Stimulated activated naive B cell treated with anti-CD40 and anti-IgM and Interleukin-4, amounts not matched to agents 10 μg/mL and 1 μg/mL and 100 μg/mL, for 72 hours (primary cell): ENCODE results near the gene OMP.
"Not testable (repeated sequence)": the region's sequence is repeated elsewhere in the genome, so short reads cannot be mapped to it uniquely, and the experiment has no call there.

Experiments used
- ATAC-seq, 2 donors: fragments of 150-1000 bp; cut with Tn5 transposase; replicated peaks; 2 replicates each; pipeline ENCODE4 v1.10.0; 2021; ENCODE audit warnings: moderate library complexity in 1 of 2
- DNase-seq: peaks from one replicate; pipeline ENCODE4 v3.0.0; 2021
- H3K27ac Mint-ChIP-seq: one replicate; pipeline ENCODE4 v1.8.0; 2022; ENCODE audit warnings: mild to moderate bottlenecking, mixed read lengths
- H3K27me3 Mint-ChIP-seq, 2 donors: one replicate each; pipeline ENCODE4 v1.8.0; 2022; ENCODE audit warnings: mixed read lengths in 2 of 2
- H3K36me3 Mint-ChIP-seq, 2 donors: one replicate each; pipeline ENCODE4 v1.8.0; 2022; ENCODE audit warnings: mixed read lengths in 2 of 2, mild to moderate bottlenecking in 1 of 2
- H3K4me1 Mint-ChIP-seq, 2 donors: one replicate each; pipeline ENCODE4 v1.8.0; 2022; ENCODE audit warnings: mixed read lengths in 2 of 2, mild to moderate bottlenecking in 1 of 2
- H3K4me3 Mint-ChIP-seq, 2 donors: one replicate each; pipeline ENCODE4 v1.8.0; 2022; ENCODE audit warnings: mild to moderate bottlenecking in 2 of 2, mixed read lengths in 2 of 2, moderate library complexity in 1 of 2
- H3K9me3 Mint-ChIP-seq, 2 donors: one replicate each; pipeline ENCODE4 v1.8.0; 2022; ENCODE audit warnings: mixed read lengths in 2 of 2, mild to moderate bottlenecking in 1 of 2

Gene OMP

DNA sequence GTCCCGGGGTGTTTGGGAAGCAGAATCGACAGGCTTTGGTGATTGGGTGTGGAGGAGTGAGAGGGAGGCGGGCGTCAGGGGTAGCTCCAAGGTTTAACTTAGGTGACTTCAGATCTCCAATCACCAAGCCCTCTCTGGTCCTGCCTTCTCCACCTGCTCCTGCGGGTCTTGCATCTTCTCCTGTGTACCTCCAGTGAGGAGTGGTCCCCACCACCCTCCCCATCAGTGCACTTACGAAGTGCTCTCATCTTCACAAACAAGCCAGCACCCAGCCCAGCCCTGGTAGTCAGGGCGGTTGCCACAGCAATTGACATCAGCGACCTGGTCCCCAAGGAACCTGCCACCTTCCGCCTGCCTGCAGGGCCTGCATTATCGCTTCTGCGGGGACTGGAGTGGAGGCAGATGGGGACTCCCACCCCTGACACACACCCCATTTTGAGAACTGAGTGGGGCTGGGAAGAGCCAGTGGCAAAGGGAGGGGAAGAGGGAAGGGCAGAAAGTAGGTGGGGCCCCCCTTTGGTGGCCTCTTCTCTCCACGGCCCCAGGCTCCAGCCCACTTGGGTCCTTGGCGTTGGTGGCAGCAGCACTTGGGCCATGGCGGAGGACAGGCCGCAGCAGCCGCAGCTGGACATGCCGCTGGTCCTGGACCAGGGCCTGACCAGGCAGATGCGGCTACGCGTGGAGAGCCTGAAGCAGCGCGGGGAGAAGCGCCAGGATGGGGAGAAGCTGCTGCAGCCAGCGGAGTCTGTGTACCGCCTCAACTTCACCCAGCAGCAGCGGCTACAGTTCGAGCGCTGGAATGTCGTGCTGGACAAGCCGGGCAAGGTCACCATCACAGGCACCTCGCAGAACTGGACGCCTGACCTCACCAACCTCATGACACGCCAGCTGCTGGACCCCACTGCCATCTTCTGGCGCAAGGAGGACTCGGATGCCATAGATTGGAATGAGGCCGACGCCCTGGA lies at the start of gene OMP:
Gene OMP (plus strand): TSS at position 595 of the 965 bp plus-strand sequence. CDS start 0 bp downstream, at position 595.
- ATAC-seq (no peak), DNase-seq (no peak)
- Mint-ChIP-seq H3K27ac (no peak within 1 kb of the TSS), H3K27me3 (peaks cover 0 to 9% of the 10 kb centered on the region in 2 donors), H3K36me3 (no peaks in the 10 kb centered on the region), H3K4me3 (no peak within 1 kb of the TSS), H3K9me3 (peaks cover 0 to 1% of the 10 kb centered on the region in 2 donors), H3K4me1 (no peaks in the 10 kb centered on the region)

DNA sequence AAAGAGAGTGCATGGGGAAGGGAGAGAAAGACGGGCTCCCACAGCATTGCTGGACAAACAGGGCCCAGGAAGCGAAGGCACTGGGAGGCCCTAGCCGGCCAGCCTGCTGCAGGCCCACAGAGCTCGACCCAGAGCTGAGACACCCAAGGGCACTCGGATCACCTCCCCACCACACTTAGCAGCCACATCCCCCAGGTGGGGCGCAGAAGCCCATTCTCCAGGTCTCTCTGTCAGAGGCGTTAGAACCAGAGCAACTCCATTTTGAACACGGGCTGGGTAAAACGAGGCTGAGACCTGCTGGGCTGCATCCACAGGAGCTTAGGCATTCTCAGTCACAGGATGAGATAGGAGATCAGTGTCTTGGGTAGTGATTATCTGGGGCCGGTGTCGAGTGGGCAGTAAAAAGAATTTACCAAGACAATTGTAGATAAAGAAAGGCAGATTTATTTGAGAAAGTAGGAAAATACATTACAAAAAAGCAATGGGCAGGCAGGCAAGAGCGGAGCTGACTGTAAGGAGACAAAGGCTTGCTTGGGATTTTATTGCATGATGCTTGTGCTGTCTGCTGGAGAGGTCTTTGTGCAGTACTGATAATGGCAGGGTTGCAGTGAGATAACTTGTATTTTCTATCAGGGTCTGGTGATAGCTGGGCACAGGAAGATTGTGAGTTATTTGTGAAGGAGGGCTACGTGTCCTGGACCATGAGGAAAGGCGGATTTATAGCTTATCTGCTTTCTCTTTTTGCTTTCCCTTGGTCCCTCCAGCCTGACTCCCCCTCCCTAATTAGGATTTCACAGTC lies 49.2 kb upstream of the OMP start:
- H3K27me3 Mint-ChIP-seq = peaks cover 12 to 23% of the 10 kb centered on the region in 2 donors
- no peak overlapping the region for H3K27ac Mint-ChIP-seq
- no peak for DNase-seq
- no peaks in the 10 kb centered on the region for H3K4me1 Mint-ChIP-seq
- peaks cover 4 to 8% of the 10 kb centered on the region in 2 donors for H3K9me3 Mint-ChIP-seq
- H3K36me3 Mint-ChIP-seq = peaks cover 4 to 9% of the 10 kb centered on the region in 2 donors
- no peak for ATAC-seq
- no peak overlapping the region for H3K4me3 Mint-ChIP-seq

GRCh38 chr11:77054084-77054483 lies 48.6 kb upstream of the OMP start:
- no peak for ATAC-seq
- Mint-ChIP-seq H3K4me1 (no peaks in the 10 kb centered on the region), H3K36me3 (peaks cover 4 to 9% of the 10 kb centered on the region in 2 donors)

DNA sequence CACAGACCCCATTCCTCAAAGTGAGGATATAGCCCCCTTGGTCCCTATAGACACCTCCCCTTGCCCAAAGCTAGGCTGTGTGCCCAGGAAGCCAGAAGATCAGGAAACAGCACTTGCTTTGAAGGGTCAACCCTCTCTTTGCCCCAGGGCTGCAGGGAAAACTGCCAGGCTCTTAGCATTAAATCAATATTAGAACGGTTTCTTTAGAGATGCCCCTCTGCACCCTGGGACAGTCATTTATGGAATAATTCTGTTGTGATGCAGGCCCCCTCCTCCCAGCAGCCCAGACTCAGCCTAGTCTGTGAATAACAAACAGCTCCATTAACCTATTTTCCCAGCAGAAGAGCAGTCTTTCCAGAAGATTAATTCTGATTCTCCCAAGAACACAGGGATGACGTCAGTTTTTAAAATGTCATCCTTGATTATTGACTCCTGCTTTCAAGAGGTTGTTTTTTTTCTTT lies 47.5 kb upstream of the OMP start:
- Mint-ChIP-seq H3K9me3 (peaks cover 4 to 8% of the 10 kb centered on the region in 2 donors), H3K27ac (no peak overlapping the region), H3K36me3 (peaks cover 4 to 9% of the 10 kb centered on the region in 2 donors), H3K4me3 (no peak overlapping the region), H3K27me3 (peaks cover 16 to 34% of the 10 kb centered on the region in 2 donors), H3K4me1 (no peaks in the 10 kb centered on the region)
- DNase-seq (no peak), ATAC-seq (no peak)

More at GRCh38 chr11:77054084-77054483, 48.6 kb upstream of the OMP start:
- Mint-ChIP-seq H3K9me3 (peaks cover 4 to 8% of the 10 kb centered on the region in 2 donors), H3K27me3 (peaks cover 12 to 27% of the 10 kb centered on the region in 2 donors), H3K4me3 (no peak overlapping the region), H3K27ac (no peak overlapping the region)
- DNase-seq = no peak

GRCh38 chr11:77055913-77056312 lies 46.7 kb upstream of the OMP start:
- H3K27me3 Mint-ChIP-seq = peaks cover 16 to 42% of the 10 kb centered on the region in 2 donors
- H3K27ac Mint-ChIP-seq = no peak overlapping the region
- ATAC-seq = no peak
- no peak overlapping the region for H3K4me3 Mint-ChIP-seq
- no peak for DNase-seq
- peaks cover 4 to 9% of the 10 kb centered on the region in 2 donors for H3K36me3 Mint-ChIP-seq
- H3K9me3 Mint-ChIP-seq = peaks cover 4 to 8% of the 10 kb centered on the region in 2 donors
- no peaks in the 10 kb centered on the region for H3K4me1 Mint-ChIP-seq

DNA sequence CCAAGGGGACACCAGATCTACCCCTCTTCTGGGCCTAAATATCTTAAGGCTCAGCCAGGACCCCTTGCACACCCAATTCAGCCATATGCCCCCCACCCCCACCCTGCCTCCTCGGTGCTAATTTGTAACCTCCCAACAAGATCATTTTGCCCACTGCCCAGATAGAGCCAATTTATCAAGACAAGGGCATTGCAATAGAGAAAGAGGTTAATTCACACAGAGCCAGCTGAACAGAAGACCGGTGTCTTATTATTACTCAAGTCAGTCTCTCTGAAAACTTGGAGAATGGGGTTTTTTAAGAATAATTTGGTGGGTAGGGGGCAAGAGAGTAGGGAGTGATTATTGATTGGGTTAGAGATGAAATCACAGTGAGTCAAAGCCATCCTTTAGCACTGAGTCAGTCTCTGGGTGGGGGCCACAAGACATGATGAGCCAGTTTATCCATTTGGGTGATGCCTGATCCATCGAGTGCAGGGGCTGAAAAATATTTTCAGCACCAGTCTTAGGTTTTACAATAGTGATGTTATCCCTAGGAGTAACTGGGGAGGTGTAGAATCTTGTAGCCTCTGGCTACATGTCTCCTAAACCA lies 45.7 kb upstream of the OMP start:
- ATAC-seq (no peak), DNase-seq (no peak)
- Mint-ChIP-seq H3K27ac (no peak overlapping the region), H3K36me3 (peaks cover 4 to 9% of the 10 kb centered on the region in 2 donors), H3K4me1 (no peaks in the 10 kb centered on the region), H3K27me3 (peaks cover 16 to 42% of the 10 kb centered on the region in 2 donors), H3K9me3 (peaks cover 4 to 8% of the 10 kb centered on the region in 2 donors), H3K4me3 (no peak overlapping the region)

DNA sequence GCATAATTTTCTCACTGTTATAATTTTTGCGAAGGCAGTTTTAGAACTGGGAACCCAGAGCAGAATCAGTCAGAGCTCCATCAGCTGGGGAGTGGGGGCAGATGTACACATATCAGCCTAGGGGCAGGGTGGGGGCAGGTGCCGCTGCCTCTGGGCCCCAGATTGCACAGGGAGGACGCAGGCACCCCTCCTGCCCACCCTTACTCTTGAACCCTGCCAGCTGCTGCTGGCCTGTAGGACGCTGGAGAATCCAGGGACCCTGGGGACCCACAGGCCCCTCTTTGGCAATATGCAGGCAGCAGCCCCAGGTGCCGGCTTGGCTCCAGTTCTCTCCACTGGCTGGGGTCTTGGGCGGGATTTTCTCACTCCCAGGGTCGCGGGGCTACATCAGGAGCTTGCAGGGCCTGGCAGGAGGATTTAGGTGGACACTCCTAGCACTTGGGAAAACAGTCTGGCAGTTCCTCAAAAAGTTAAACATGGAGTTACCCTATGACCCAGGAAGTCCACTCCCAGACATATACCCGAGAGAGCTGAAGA lies 44.6 kb upstream of the OMP start:
- Mint-ChIP-seq H3K27me3 (peaks cover 19 to 31% of the 10 kb centered on the region in 2 donors), H3K36me3 (peaks cover 4 to 9% of the 10 kb centered on the region in 2 donors), H3K4me1 (no peaks in the 10 kb centered on the region), H3K27ac (no peak overlapping the region), H3K9me3 (peaks cover 4 to 8% of the 10 kb centered on the region in 2 donors), H3K4me3 (no peak overlapping the region)
- DNase-seq (no peak), ATAC-seq (no peak)

DNA sequence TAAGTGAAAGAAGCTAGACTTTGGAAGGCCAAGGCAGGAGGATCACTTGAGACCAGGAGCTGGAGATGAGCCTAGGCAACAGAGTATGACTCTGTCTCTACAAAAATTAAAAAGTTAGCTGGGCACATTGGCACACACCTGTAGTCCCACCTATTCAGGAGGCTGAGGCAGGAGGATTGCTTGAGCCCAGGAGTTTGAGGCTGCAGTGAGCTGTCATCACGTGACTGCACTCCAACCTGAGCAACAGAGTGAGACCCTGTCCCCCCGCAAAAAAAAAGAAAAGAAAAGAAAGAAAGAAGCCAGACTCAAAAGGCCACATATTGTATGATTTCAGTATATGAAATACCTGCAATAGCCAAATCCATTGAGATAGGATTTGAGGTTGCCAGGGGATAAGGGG lies 43.7 kb upstream of the OMP start:
- Mint-ChIP-seq H3K36me3 (peaks cover 4 to 9% of the 10 kb centered on the region in 2 donors), H3K4me1 (no peaks in the 10 kb centered on the region), H3K27me3 (peaks cover 24 to 26% of the 10 kb centered on the region in 2 donors), H3K4me3 (no peak overlapping the region), H3K9me3 (peaks cover 4 to 8% of the 10 kb centered on the region in 2 donors), H3K27ac (no peak overlapping the region)
- ATAC-seq (no peak), DNase-seq (no peak)

DNA sequence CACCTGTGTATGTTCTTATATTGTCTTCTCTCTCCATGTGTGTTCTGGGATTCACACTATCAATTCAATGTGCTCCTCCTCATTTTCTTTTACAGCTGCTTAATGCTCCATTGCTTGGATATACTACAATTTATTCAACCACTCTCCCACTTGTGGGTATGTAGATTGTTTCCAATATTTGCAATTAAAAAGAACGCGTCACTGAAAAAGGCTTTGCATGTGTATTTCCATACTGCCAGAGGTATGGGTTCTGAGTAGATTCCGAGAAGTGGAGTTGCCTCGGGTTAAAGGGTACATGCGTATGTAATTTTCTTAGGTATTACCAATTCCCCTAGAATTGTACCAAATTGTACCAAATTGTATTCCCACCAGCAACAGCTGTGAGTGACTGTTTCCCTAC lies 42.8 kb upstream of the OMP start:
- Mint-ChIP-seq H3K4me3 (no peak overlapping the region), H3K27ac (no peak overlapping the region), H3K9me3 (peaks cover 4 to 8% of the 10 kb centered on the region in 2 donors), H3K36me3 (peaks cover 4 to 9% of the 10 kb centered on the region in 2 donors), H3K4me1 (no peaks in the 10 kb centered on the region), H3K27me3 (peaks cover 21 to 26% of the 10 kb centered on the region in 2 donors)
- no peak for DNase-seq
- no peak for ATAC-seq

GRCh38 chr11:77060234-77060633 lies 42.4 kb upstream of the OMP start:
- H3K9me3 Mint-ChIP-seq = peaks cover 4 to 8% of the 10 kb centered on the region in 2 donors

DNA sequence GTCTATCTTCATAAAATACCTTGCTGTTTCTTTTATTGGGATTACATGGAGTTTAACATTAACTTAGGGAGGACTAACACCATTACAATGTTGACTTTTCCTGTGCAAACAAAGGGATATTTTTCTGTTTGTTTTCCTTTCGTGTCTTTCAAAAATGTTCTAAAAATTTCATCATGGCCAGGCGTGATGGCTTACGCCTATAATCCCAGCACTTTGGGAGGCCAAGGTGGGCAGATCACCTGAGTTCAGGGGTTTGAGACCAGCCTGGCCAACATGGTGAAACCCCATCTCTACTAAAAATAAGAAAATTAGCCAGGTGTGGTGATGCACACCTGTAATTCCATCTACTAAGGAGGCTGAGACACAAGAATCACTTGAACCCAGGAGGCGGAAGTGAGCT lies 41.4 kb upstream of the OMP start:
- DNase-seq, H3K4me1 Mint-ChIP-seq, H3K27ac Mint-ChIP-seq, H3K36me3 Mint-ChIP-seq, ATAC-seq, H3K9me3 Mint-ChIP-seq, H3K4me3 Mint-ChIP-seq: not testable (repeated sequence)
- peaks cover 12 to 19% of the 10 kb centered on the region in 2 donors for H3K27me3 Mint-ChIP-seq

More at GRCh38 chr11:77060234-77060633, 42.4 kb upstream of the OMP start:
- DNase-seq = no peak
- Mint-ChIP-seq H3K4me1 (no peaks in the 10 kb centered on the region), H3K27ac (no peak overlapping the region), H3K27me3 (peaks cover 18 to 26% of the 10 kb centered on the region in 2 donors), H3K36me3 (peaks cover 4 to 9% of the 10 kb centered on the region in 2 donors), H3K4me3 (no peak overlapping the region)
- no peak for ATAC-seq

DNA sequence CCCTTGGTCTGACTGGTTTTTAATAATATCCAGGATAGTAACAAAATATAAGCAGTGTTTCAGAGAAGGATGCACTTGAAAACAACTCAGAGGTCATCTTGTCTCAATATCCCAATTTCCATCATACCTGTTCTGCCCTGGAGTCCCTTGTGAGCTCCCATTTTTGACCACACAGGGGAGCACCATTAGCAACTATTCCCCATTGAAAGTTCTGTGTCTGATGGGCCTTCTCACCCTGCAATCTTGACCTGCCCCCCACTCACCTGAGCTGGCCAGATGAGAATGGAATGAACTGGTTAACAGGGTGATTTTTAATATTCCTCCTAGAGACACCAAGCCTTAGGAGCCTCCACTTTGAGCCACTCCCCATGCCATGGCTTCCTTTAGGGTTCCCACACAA lies 39.7 kb upstream of the OMP start:
- Mint-ChIP-seq H3K27me3 (peaks cover 12 to 19% of the 10 kb centered on the region in 2 donors), H3K36me3 (no peaks in the 10 kb centered on the region), H3K4me1 (peaks cover 5 to 14% of the 10 kb centered on the region in 2 donors), H3K4me3 (no peak overlapping the region), H3K27ac (no peak overlapping the region), H3K9me3 (no peaks in the 10 kb centered on the region)
- DNase-seq (no peak), ATAC-seq (no peak)

- Mint-ChIP-seq H3K4me1 (peaks cover 5 to 14% of the 10 kb centered on the region in 2 donors), H3K9me3 (no peaks in the 10 kb centered on the region), H3K4me3 (no peak overlapping the region), H3K27me3 (peaks cover 12 to 22% of the 10 kb centered on the region in 2 donors), H3K27ac (no peak overlapping the region), H3K36me3 (no peaks in the 10 kb centered on the region)
- DNase-seq = no peak
- no peak for ATAC-seq
Observed at GRCh38 chr11:77063407-77063806, 39.2 kb upstream of the OMP start.
